ENCODE measurements around the gene INPPL1.

Gene INPPL1

GRCh38 chr11:72227316-72228228 is 3.0 kb downstream of the INPPL1 start:
- Histone ChIP-seq H3K4me3 (ENCODE audit: insufficient read depth, low read depth, low read length, poor library complexity, severe bottlenecking) (no peak overlapping the region), H3K4me1 (ENCODE audit: control insufficient read depth, insufficient read depth, low read length, poor library complexity, severe bottlenecking) (peaks cover 18% of the 10 kb centered on the region), H3K27ac (ENCODE audit: insufficient read depth, low read length, poor library complexity, severe bottlenecking) (no peak overlapping the region), H3K27me3 (replicated peaks; ENCODE audit: control insufficient read depth, insufficient read depth, low read length, poor library complexity, severe bottlenecking) (no peaks in the 10 kb centered on the region), H3K9me3 (ENCODE audit: control insufficient read depth, low read length) (no peaks in the 10 kb centered on the region), H3K36me3 (ENCODE audit: control insufficient read depth, insufficient read depth, low read length) (peaks cover 32% of the 10 kb centered on the region)
- no peak for DNase-seq

DNA sequence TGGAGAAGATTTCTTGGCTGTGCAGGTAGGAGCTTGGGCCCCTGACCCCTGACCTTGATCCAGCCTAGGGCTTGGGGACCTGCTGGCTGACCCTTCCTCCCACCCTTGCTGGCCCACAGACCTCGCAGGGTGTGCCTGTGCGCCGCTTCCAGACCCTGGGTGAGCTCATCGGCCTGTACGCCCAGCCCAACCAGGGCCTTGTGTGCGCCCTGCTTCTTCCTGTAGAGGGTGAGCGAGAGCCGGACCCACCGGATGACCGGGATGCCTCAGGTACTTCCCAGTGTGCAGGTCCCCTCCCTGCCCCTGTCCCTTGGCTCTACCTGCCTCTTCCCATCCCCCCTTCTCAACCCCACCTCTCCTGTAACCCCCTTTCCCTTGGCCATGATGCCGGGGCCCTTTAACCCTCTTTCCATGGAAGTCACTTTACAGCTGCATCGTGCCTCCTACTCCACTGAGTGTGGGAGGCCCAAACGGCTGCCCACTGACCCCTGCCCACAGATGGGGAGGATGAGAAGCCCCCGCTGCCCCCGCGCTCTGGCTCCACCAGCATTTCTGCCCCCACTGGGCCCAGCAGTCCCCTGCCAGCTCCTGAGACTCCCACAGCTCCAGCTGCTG is 3.8 kb downstream of the INPPL1 start:
- Histone ChIP-seq H3K27ac (ENCODE audit: insufficient read depth, low read length, poor library complexity, severe bottlenecking) (no peak overlapping the region), H3K4me1 (ENCODE audit: control insufficient read depth, insufficient read depth, low read length, poor library complexity, severe bottlenecking) (peaks cover 14% of the 10 kb centered on the region), H3K27me3 (replicated peaks; ENCODE audit: control insufficient read depth, insufficient read depth, low read length, poor library complexity, severe bottlenecking) (no peaks in the 10 kb centered on the region), H3K36me3 (ENCODE audit: control insufficient read depth, insufficient read depth, low read length) (peaks cover 38% of the 10 kb centered on the region), H3K4me3 (ENCODE audit: insufficient read depth, low read depth, low read length, poor library complexity, severe bottlenecking) (no peak overlapping the region), H3K9me3 (ENCODE audit: control insufficient read depth, low read length) (no peaks in the 10 kb centered on the region)
- DNase-seq = no peak

DNA sequence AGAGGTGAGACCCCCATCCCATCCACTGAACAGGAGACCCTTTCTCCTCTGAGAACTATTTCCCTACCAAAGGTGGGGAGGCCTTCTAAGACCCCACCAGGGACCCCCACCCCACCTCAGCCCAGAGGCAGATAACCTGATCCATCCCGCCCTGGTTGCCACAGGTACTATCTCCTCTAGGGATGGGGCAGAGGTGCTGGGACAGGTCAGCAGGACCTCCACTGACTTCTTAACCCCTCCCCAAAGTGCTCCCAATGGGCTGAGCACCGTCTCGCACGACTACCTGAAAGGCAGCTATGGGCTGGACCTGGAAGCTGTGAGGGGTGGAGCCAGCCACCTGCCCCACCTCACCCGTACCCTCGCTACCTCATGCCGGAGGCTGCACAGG is 4.3 kb downstream of the INPPL1 start:
- Histone ChIP-seq H3K9me3 (ENCODE audit: control insufficient read depth, low read length) (no peaks in the 10 kb centered on the region), H3K4me3 (ENCODE audit: insufficient read depth, low read depth, low read length, poor library complexity, severe bottlenecking) (no peak overlapping the region), H3K4me1 (ENCODE audit: control insufficient read depth, insufficient read depth, low read length, poor library complexity, severe bottlenecking) (peaks cover 14% of the 10 kb centered on the region), H3K27ac (ENCODE audit: insufficient read depth, low read length, poor library complexity, severe bottlenecking) (no peak overlapping the region), H3K36me3 (ENCODE audit: control insufficient read depth, insufficient read depth, low read length) (peaks cover 41% of the 10 kb centered on the region), H3K27me3 (replicated peaks; ENCODE audit: control insufficient read depth, insufficient read depth, low read length, poor library complexity, severe bottlenecking) (no peaks in the 10 kb centered on the region)
- no peak for DNase-seq

GRCh38 chr11:72229336-72229924 is 4.9 kb downstream of the INPPL1 start:
- H3K4me1 ChIP-seq (ENCODE audit: control insufficient read depth, insufficient read depth, low read length, poor library complexity, severe bottlenecking) = peaks cover 11% of the 10 kb centered on the region
- peaks cover 47% of the 10 kb centered on the region for H3K36me3 ChIP-seq (ENCODE audit: control insufficient read depth, insufficient read depth, low read length)
- H3K27ac ChIP-seq (ENCODE audit: insufficient read depth, low read length, poor library complexity, severe bottlenecking) = no peak overlapping the region
- DNase-seq = no peak
- H3K4me3 ChIP-seq (ENCODE audit: insufficient read depth, low read depth, low read length, poor library complexity, severe bottlenecking) = no peak overlapping the region
- H3K9me3 ChIP-seq (ENCODE audit: control insufficient read depth, low read length) = no peaks in the 10 kb centered on the region
- no peaks in the 10 kb centered on the region for H3K27me3 ChIP-seq (replicated peaks; ENCODE audit: control insufficient read depth, insufficient read depth, low read length, poor library complexity, severe bottlenecking)

- peaks cover 8% of the 10 kb centered on the region for H3K4me1 ChIP-seq (ENCODE audit: control insufficient read depth, insufficient read depth, low read length, poor library complexity, severe bottlenecking)
- H3K9me3 ChIP-seq (ENCODE audit: control insufficient read depth, low read length) = no peaks in the 10 kb centered on the region
- peaks cover 53% of the 10 kb centered on the region for H3K36me3 ChIP-seq (ENCODE audit: control insufficient read depth, insufficient read depth, low read length)
- H3K4me3 ChIP-seq (ENCODE audit: insufficient read depth, low read depth, low read length, poor library complexity, severe bottlenecking) = no peak overlapping the region
- H3K27ac ChIP-seq (ENCODE audit: insufficient read depth, low read length, poor library complexity, severe bottlenecking) = no peak overlapping the region
- no peaks in the 10 kb centered on the region for H3K27me3 ChIP-seq (replicated peaks; ENCODE audit: control insufficient read depth, insufficient read depth, low read length, poor library complexity, severe bottlenecking)
- DNase-seq = no peak
These were observed 5.6 kb downstream of the INPPL1 start for GRCh38 chr11:72229925-72230763.

GRCh38 chr11:72230764-72231365 is 6.3 kb downstream of the INPPL1 start:
- Histone ChIP-seq H3K27me3 (replicated peaks; ENCODE audit: control insufficient read depth, insufficient read depth, low read length, poor library complexity, severe bottlenecking) (no peaks in the 10 kb centered on the region), H3K4me3 (ENCODE audit: insufficient read depth, low read depth, low read length, poor library complexity, severe bottlenecking) (no peak overlapping the region), H3K27ac (ENCODE audit: insufficient read depth, low read length, poor library complexity, severe bottlenecking) (no peak overlapping the region), H3K4me1 (ENCODE audit: control insufficient read depth, insufficient read depth, low read length, poor library complexity, severe bottlenecking) (peaks cover 1% of the 10 kb centered on the region), H3K9me3 (ENCODE audit: control insufficient read depth, low read length) (no peaks in the 10 kb centered on the region), H3K36me3 (ENCODE audit: control insufficient read depth, insufficient read depth, low read length) (peaks cover 60% of the 10 kb centered on the region)
- DNase-seq = no peak

GRCh38 chr11:72231396-72232259 is 7.1 kb downstream of the INPPL1 start:
- Histone ChIP-seq H3K9me3 (ENCODE audit: control insufficient read depth, low read length) (no peaks in the 10 kb centered on the region), H3K36me3 (ENCODE audit: control insufficient read depth, insufficient read depth, low read length) (peaks cover 64% of the 10 kb centered on the region), H3K27ac (ENCODE audit: insufficient read depth, low read length, poor library complexity, severe bottlenecking) (no peak overlapping the region), H3K4me1 (ENCODE audit: control insufficient read depth, insufficient read depth, low read length, poor library complexity, severe bottlenecking) (no peaks in the 10 kb centered on the region), H3K27me3 (replicated peaks; ENCODE audit: control insufficient read depth, insufficient read depth, low read length, poor library complexity, severe bottlenecking) (no peaks in the 10 kb centered on the region), H3K4me3 (ENCODE audit: insufficient read depth, low read depth, low read length, poor library complexity, severe bottlenecking) (no peak overlapping the region)
- no peak for DNase-seq

- Histone ChIP-seq H3K36me3 (ENCODE audit: control insufficient read depth, insufficient read depth, low read length) (peaks cover 72% of the 10 kb centered on the region), H3K27ac (ENCODE audit: insufficient read depth, low read length, poor library complexity, severe bottlenecking) (no peak overlapping the region)
- no peak for DNase-seq
These were observed 7.9 kb downstream of the INPPL1 start for GRCh38 chr11:72232260-72233055.

More at GRCh38 chr11:72232260-72233055, 7.9 kb downstream of the INPPL1 start:
- H3K27me3 ChIP-seq (replicated peaks; ENCODE audit: control insufficient read depth, insufficient read depth, low read length, poor library complexity, severe bottlenecking) = no peaks in the 10 kb centered on the region
- no peaks in the 10 kb centered on the region for H3K9me3 ChIP-seq (ENCODE audit: control insufficient read depth, low read length)
- no peaks in the 10 kb centered on the region for H3K4me1 ChIP-seq (ENCODE audit: control insufficient read depth, insufficient read depth, low read length, poor library complexity, severe bottlenecking)
- no peak overlapping the region for H3K4me3 ChIP-seq (ENCODE audit: insufficient read depth, low read depth, low read length, poor library complexity, severe bottlenecking)
